GM18498 (cell line): Measurements from ENCODE around the gene ANKRD40.

Experiments
- ATAC-seq: cut with Tn5 transposase; IDR thresholded peaks from one replicate; pipeline ENCODE4 v1.9.1; 2021; ENCODE audit warnings: mild to moderate bottlenecking, moderate library complexity; ENCODE audit not compliant: unreplicated experiment

ANKRD40 gene

GRCh38 chr17:50672071-50672470 is 35.6 kb downstream of the ANKRD40 start:
- ATAC-seq: no peak

- ATAC-seq: no peak
These were observed 38.7 kb downstream of the ANKRD40 start for GRCh38 chr17:50668838-50669581.

- ATAC-seq: no peak
These were observed 39.5 kb downstream of the ANKRD40 start for GRCh38 chr17:50668025-50668837.

GRCh38 chr17:50667259-50668024 is 40.3 kb downstream of the ANKRD40 start:
- no peak for ATAC-seq

- no peak for ATAC-seq
These were observed 41.4 kb downstream of the ANKRD40 start for GRCh38 chr17:50666316-50666715.

GRCh38 chr17:50665838-50666237 is 41.9 kb downstream of the ANKRD40 start:
- ATAC-seq: no peak

GRCh38 chr17:50664788-50665458 is 42.8 kb downstream of the ANKRD40 start:
- ATAC-seq: no peak

GRCh38 chr17:50663812-50664374 is 43.8 kb downstream of the ANKRD40 start:
- ATAC-seq: no peak

GRCh38 chr17:50662632-50663225 is 45.0 kb downstream of the ANKRD40 start:
- no peak for ATAC-seq

- ATAC-seq: no peak
These were observed 45.8 kb downstream of the ANKRD40 start for GRCh38 chr17:50661795-50662391.

GRCh38 chr17:50661348-50661747 is 46.4 kb downstream of the ANKRD40 start:
- no peak for ATAC-seq

- no peak for ATAC-seq
These were observed 46.8 kb downstream of the ANKRD40 start for GRCh38 chr17:50660887-50661345.

- ATAC-seq: no peak
These were observed 47.5 kb downstream of the ANKRD40 start for GRCh38 chr17:50660042-50660886.

GRCh38 chr17:50659179-50659578 is 48.5 kb downstream of the ANKRD40 start:
- no peak for ATAC-seq

- no peak for ATAC-seq
These were observed 49.1 kb downstream of the ANKRD40 start for GRCh38 chr17:50658616-50659015.

- no peak for ATAC-seq
These were observed 50.1 kb downstream of the ANKRD40 start for GRCh38 chr17:50657627-50658026.

- no peak for ATAC-seq
These were observed 50.7 kb downstream of the ANKRD40 start for GRCh38 chr17:50657054-50657453.

- ATAC-seq: no peak
These were observed 51.2 kb downstream of the ANKRD40 start for GRCh38 chr17:50656509-50656908.

GRCh38 chr17:50653738-50654137 is 54.0 kb downstream of the ANKRD40 start:
- ATAC-seq: no peak
